Raji (cell line): ENCODE results near the gene CMC1.

ENCODE experiments used
- POLR2A ChIP-seq: IDR thresholded peaks from 2 replicates; pipeline ENCODE4 v1.6.1; 2011; ENCODE audit warnings: low read depth, low read length, control low read depth; ENCODE audit not compliant: insufficient read depth

The CMC1 gene

DNA sequence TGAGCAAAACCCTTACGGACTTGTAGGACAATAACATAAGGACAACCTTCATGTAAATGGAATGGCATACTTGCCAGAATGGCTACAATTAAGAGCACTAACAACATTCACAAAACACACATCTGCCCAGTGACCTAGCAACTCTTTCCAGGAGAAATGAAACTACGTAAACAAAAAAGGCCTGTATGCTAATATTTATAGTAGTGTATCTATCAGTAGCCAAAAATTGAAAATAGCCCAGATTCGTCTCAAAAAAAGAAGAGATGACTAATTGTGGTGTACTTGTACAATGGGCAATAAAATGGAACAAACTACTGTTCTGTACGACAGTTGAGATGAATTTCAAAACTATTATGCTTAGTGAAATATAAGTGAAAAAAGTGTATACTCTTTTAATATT, 38.4 kb downstream of the CMC1 start:
- no peak for TF ChIP-seq POLR2A

DNA sequence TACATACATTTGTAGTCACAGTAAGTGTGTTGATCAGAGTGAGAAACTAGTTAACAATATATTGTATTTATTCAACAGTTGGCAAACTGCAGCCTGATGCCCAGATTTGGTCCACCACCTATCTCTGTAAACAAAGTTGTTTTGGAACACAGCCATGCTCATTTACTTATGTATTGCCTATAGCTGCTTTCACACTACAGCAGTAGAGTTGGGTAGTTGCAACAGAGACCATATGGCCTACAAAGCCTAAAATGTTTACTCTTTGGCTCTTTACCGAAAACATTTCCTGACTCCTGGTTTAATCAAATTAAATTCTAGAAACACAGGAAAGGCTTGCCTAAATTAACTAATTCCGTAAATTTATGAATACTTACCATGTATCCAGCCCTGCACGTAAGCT, 39.4 kb downstream of the CMC1 start:
- TF ChIP-seq POLR2A: no peak

GRCh38 chr3:28286595-28286994, 45.2 kb downstream of the CMC1 start:
- no peak for TF ChIP-seq POLR2A

- no peak for TF ChIP-seq POLR2A
Observed at GRCh38 chr3:28287046-28287445, 45.6 kb downstream of the CMC1 start.

GRCh38 chr3:28290863-28291300, 49.5 kb downstream of the CMC1 start:
- TF ChIP-seq POLR2A: no peak

GRCh38 chr3:28291577-28291976, 50.2 kb downstream of the CMC1 start:
- no peak for TF ChIP-seq POLR2A

GRCh38 chr3:28292622-28293021, 51.2 kb downstream of the CMC1 start:
- no peak for TF ChIP-seq POLR2A

- TF ChIP-seq POLR2A: no peak
Observed at GRCh38 chr3:28294667-28295413, 53.4 kb downstream of the CMC1 start.

GRCh38 chr3:28295898-28296490, 54.6 kb downstream of the CMC1 start:
- no peak for TF ChIP-seq POLR2A

DNA sequence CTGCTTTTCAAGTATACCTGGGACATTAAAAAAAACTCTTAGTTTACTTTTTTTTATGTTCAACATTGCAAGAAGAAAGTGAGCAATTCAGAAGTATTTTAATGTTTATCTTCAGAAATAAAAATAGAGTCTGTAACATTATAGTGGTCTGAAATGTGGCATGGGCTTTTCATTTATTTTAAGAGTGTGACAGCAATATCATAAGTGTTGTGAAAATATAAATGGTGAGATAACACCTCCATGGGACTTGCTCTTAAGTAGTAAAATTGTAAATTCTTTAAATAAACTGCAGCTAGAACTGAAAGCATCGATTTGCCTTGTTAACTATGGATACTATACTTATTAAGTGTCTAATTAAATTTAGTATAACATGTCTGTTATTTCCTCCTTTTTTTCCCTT, 58.3 kb downstream of the CMC1 start:
- no peak for TF ChIP-seq POLR2A

DNA sequence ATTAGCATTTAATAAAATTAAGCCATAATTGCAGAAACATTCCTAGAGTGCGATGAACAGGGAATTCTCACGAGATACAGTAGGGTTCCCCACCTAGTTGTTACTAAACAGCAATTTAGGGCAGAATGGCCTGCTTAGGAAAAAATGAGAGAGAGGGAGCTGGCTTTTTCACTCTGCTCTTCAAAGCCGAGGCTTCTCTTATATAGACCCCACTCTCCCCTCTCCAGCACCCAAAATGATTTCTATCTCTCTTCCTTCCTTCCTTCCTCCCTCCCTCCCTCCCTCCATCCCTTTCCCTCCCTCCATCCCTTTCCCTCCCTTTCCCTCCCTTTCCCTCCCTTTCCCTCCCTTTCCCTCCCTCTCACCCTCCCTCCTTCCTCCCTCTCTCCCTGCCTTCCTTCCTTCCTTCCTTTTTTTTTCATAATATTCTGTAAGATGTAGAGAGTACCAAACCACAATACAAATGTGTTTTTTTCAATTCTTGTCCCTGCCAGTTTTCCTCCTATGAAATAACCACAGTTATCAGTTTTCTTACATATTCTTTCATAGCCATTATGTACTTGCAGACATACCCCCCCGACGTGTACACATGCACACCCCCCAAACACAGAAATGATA, 59.0 kb downstream of the CMC1 start:
- TF ChIP-seq POLR2A: no peak

DNA sequence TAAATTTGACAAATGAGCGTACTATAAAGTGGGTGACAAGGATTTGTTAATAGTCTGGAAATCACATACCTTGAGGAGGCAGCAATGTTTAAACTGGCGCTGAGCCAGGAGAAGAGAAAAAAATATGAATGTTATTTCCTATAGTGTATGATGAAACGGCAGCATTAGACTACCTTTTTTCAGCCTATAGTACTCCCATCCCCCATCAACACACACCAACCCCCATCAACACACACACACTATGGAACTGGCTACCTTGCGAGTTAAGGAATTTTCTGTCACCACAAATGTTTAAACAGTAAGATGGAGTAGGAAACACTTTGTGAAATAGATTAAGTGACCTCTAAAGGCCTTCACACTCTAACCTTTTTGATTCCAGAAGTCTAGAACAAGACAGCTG, 60.3 kb downstream of the CMC1 start:
- TF ChIP-seq POLR2A: no peak

DNA sequence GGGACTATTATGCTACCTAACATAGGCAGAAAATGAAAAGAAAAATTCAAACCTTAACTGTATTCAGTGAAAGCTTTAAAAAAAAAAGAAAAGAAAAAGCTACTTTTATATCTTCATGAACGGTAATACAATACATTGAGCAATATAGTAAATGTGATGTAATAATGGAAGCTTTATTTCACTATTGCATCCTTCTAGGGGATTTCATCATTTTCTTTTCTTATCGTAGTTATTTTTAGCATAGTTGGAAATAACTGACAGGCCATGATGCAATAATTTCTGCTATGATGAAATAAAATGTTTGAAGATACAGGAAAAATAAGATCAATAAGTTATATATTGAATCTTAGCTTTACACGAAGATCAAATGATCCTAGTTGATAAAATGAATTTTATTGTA, 66.8 kb downstream of the CMC1 start:
- no peak for TF ChIP-seq POLR2A

DNA sequence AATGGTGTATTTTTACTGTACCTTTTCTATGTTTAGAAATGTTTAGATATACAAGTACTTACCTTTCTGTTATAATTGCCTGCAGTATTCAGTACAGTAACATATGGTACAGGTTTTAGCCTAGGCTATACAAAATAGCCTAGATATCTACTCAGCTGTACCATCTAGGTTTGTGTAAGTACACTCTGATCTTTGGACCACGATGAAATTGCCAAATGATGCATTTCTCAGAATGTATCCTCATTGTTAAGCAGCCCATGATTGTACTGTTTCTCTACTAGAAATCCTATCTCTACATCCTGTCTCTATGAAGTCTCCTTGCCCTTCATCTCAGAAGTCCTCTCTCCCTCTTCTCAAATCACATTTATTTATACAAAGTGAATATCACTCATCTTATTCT, 74.3 kb downstream of the CMC1 start:
- TF ChIP-seq POLR2A: no peak

DNA sequence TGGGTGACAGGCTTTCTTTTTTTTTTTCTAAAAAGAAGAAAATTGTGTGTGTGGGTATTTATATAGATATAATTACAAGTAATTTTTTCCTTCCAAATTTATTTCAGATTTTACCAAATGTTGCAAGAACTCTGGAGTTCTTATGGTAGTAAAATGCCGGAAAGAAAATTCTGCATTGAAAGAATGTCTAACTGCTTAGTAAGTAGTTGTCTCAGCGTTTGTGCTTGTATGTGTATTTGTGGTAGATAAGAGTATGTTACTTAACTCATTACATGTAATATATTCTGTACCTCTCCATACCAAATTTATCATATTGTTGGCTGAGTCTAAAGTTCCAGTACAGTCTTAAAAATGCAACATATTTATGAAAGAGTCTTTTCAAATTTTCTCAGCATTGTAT, 74.8 kb downstream of the CMC1 start:
- no peak for TF ChIP-seq POLR2A

GRCh38 chr3:28317438-28318022, 76.1 kb downstream of the CMC1 start:
- no peak for TF ChIP-seq POLR2A
